Heart right ventricle (tissue), 16 donors: ENCODE results near the gene RAD54L2. TPM values are rescaled to one million over a fixed set of nuclear protein-coding genes. Genes with fewer than 3 reads are reported as not detected.
"Not testable (repeated sequence)": the region's sequence is repeated elsewhere in the genome, so short reads cannot be mapped to it uniquely, and the experiment has no call there.

Source experiments
- ATAC-seq, 8 donors: fragments of 200-7000 bp; cut with Tn5 transposase; one replicate each; pipeline ENCODE4 v1.9.1; 2020; ENCODE audit warnings: mild to moderate bottlenecking in 8 of 8, moderate library complexity in 8 of 8, moderate number of reproducible peaks in 1 of 8
- DNase-seq, 2 donors: peaks; one replicate each; pipeline ENCODE4 v3.0.0-alpha.2; 2020
- H3K27ac ChIP-seq, 10 donors: fragments of 200-600 bp; sonication (generic) in 2 of 10; one replicate each; pipeline versions ENCODE4 v1.5.0 to v1.8.0; 2020 to 2022; ENCODE audit warnings: mild to moderate bottlenecking in 3 of 10
- H3K27me3 ChIP-seq, 7 donors: fragments of 200-600 bp; one replicate each; pipeline ENCODE4 v1.8.0; 2021 to 2022; ENCODE audit warnings: mild to moderate bottlenecking in 2 of 7
- H3K36me3 ChIP-seq, 9 donors: fragments of 200-600 bp; sonication (generic) in 1 of 9; one replicate each; pipeline versions ENCODE4 v1.5.0 to v1.8.0; 2020 to 2022; ENCODE audit warnings: mild to moderate bottlenecking in 2 of 9
- H3K4me1 ChIP-seq, 9 donors: fragments of 200-600 bp; sonication (generic) in 1 of 9; one replicate each; pipeline versions ENCODE4 v1.5.0 to v1.8.0; 2020 to 2022; ENCODE audit warnings: mild to moderate bottlenecking in 4 of 9
- H3K4me3 ChIP-seq, 10 donors: fragments of 200-600 bp; sonication (generic) in 2 of 10; one replicate each; pipeline versions ENCODE4 v1.5.0 to v1.8.0; 2020 to 2022; ENCODE audit warnings: mild to moderate bottlenecking in 7 of 10, moderate library complexity in 2 of 10
- H3K9me3 ChIP-seq, 11 donors: fragments of 200-600 bp in 10 of 11; sonication (generic) in 2 of 11; one replicate each; pipeline versions ENCODE4 v1.5.0 to v1.8.0; 2013 to 2022; ENCODE audit warnings: mild to moderate bottlenecking in 2 of 11, control low read depth in 1 of 11, moderate library complexity in 1 of 11
- WGBS, 2 donors: extraction: QIAGEN DNeasy Blood & Tissue Kit; methylation state at CpG; one replicate each; pipeline ENCODE4 v1.1.7; 2013; ENCODE audit warnings: inconsistent platforms in 1 of 2; 5-methylcytosine and 5-hydroxymethylcytosine counted together
- intact Hi-C, 10 donors: fragments of 100-400 bp; cut with DNase I; formaldehyde crosslinking; loops; one replicate each; pipeline versions ENCODE4 v1.11.1 to v1.14.2; 2022
- polyA plus RNA-seq, 2 donors: library from polyadenylated mRNA; stranded (reverse); fragments of 200-250 nt; gene quantifications; one replicate each; pipeline ENCODE4 v1.2.3, GENCODE V29; 2013
- total RNA-seq, 10 donors: library from RNA; stranded (reverse); fragmentation: NEBNext Ultra II Directional in 3 of 10; extraction: Animal tissue kit (Norgen Biotek cat#: 25700) in 3 of 10; gene quantifications; one replicate each; pipeline versions ENCODE4 v1.2.1 to v1.2.4, GENCODE V29; 2021 to 2023
- TF ChIP-seq, protein P1 (sequence below), 9 donors: fragments of 200-600 bp; sonication (generic) in 2 of 9; IDR thresholded peaks; one replicate each; pipeline versions ENCODE4 v1.5.0 to v1.8.0; 2021 to 2022; ENCODE audit warnings: antibody characterized with exemption in 9 of 9, mild to moderate bottlenecking in 5 of 9, moderate library complexity in 1 of 9
- donor health status: Arrhythmogenic right ventricular cardiomyopathy.
- donor health status: ischemic (EF 13 %, LVEDD 7.1; RV severe dilation, severe dysfunction).
- donor health status: healthy with polysubstance abuse.
- donor health status: DM: no; HTN: yes; CAD: no.
- donor health status: DM: no; HTN: no; CAD: no.
- donor health status: ischemic (EF 25% LVEDD 6.9; RV normal size, moderate dysfunction).
- donor health status: ischemic (EF 25% LVEDD 5.7; RV mildly dilated, moderate dysfunction).
- donor health status: healthy.
- donor health status: DM: yes; HTN: yes; CAD: no.
- donor health status: Ischemic cardiomyopathy.
- donor health status: ischemic (EF 35%, LVEDD 5.7; RV mildly dilated, moderate dysfunction).
- donor health status: nonischemic (EF 11% LVEDD 7.7; RV severe dilation, severe dysfunction).
- donor health status: DM: yes; HTN: yes; CAD: no.
- donor health status: PGD.
- donor health status: ischemic (EF 29% LVEDD 5.4; RV normal size, mild dysfunction).
- donor health status: nonischemic (EF 23%, LVEDD 6.1; RV moderate dilation, normal function).

Gene RAD54L2
- total and polyA plus RNA-seq, 12 donors = 1.8 to 14.5 (median 12.9) TPM

DNA sequence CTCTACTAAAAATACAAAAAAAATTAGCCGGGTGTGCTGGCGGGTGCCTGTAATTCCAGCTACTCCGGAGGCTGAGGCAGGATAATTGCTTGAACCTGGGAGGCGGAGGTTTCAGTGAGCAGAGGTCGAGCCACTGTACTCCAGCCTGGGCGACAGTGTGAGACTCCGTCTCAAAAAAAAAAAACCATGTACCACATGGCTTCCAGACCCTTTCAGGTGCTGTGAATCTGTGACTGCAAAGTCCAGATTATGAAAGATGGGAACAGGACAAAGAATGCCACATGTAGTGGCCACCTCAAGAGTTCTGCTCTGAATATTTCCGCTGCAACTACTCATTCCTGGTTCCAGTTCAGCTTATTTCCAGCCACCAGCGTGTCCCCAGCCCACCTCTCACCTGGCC, 30.3 kb upstream of the RAD54L2 start:
- no peak overlapping the region for H3K4me3 ChIP-seq
- 88% methylated on average over 9 of the region's 9 CpGs for WGBS, 2 donors
- H3K27me3 ChIP-seq = peaks cover 0 to 4% (median 0%) of the 10 kb centered on the region in 7 donors
- no peak overlapping the region for H3K27ac ChIP-seq
- no peak for ATAC-seq
- no peak for DNase-seq
- TF ChIP-seq, protein P1, sequence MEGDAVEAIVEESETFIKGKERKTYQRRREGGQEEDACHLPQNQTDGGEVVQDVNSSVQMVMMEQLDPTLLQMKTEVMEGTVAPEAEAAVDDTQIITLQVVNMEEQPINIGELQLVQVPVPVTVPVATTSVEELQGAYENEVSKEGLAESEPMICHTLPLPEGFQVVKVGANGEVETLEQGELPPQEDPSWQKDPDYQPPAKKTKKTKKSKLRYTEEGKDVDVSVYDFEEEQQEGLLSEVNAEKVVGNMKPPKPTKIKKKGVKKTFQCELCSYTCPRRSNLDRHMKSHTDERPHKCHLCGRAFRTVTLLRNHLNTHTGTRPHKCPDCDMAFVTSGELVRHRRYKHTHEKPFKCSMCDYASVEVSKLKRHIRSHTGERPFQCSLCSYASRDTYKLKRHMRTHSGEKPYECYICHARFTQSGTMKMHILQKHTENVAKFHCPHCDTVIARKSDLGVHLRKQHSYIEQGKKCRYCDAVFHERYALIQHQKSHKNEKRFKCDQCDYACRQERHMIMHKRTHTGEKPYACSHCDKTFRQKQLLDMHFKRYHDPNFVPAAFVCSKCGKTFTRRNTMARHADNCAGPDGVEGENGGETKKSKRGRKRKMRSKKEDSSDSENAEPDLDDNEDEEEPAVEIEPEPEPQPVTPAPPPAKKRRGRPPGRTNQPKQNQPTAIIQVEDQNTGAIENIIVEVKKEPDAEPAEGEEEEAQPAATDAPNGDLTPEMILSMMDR (IDR thresholded peaks at IDR 0.05) = no peak
- no peaks in the 10 kb centered on the region for H3K4me1 ChIP-seq
- H3K36me3 ChIP-seq = no peaks in the 10 kb centered on the region
- H3K9me3 ChIP-seq = no peaks in the 10 kb centered on the region
- intact Hi-C loops = loop anchor here in 2 of 10 donors (5.0 to 10.0 kb wide), 2 partner anchors 154 to 287 kb away; no protein-coding TSS in a partner anchor

DNA sequence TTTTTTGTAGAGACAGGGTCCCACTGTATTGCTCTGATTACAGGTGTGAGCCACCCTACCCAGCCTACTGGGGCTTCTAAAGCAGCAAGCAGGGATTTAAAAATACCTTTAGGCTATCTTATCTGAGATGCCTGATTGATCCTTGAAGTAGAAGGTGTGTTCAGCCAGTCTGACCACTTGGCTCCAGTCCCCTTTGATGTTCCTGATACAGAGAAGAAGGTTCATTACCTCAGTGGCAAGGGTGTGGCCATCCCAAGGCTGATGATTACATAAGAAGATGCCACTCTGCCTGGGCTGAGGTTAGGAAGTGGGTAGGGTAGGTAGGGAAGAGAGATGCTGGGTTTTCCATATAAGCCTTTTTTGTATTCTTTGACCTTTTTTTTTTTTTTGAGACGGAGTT, 27.5 kb upstream of the RAD54L2 start:
- intact Hi-C loops = no loop called here
- ATAC-seq = no peak
- H3K4me3 ChIP-seq = no peak overlapping the region
- no peak overlapping the region for H3K27ac ChIP-seq
- no peaks in the 10 kb centered on the region for H3K9me3 ChIP-seq
- H3K4me1 ChIP-seq = no peaks in the 10 kb centered on the region
- no peak for DNase-seq
- H3K36me3 ChIP-seq = no peaks in the 10 kb centered on the region
- peaks cover 0 to 4% (median 0%) of the 10 kb centered on the region in 7 donors for H3K27me3 ChIP-seq
- 90 to 100% methylated on average over 1 of the region's 1 CpG for WGBS, 2 donors
- TF ChIP-seq, protein P1 (IDR thresholded peaks at IDR 0.05) = no peak

DNA sequence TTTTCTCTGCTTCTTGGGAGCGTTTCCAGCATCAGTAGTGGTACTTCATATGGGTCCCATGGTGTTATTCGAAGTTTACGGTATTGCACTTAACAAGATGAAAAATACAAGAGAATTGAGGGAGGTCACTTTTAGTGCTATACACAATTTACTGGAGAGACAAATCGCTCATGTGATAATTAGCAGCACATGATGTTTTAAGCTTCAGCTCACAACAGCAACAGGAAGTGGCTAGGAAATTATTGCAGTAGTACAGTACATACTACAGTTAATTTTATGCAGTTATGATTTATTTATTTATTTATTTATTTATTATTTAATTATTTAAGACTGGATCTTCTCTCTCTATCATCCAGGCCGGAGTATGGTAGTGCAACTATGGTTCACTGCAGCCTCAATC, 24.3 kb upstream of the RAD54L2 start:
- intact Hi-C loops = no loop called here
- no peaks in the 10 kb centered on the region for H3K36me3 ChIP-seq
- H3K4me3 ChIP-seq = no peak overlapping the region
- H3K27ac ChIP-seq = no peak overlapping the region
- no peak for ATAC-seq
- no peaks in the 10 kb centered on the region for H3K9me3 ChIP-seq
- TF ChIP-seq, protein P1 (IDR thresholded peaks at IDR 0.05) = no peak
- 88 to 90% methylated on average over 5 of the region's 5 CpGs for WGBS, 2 donors
- no peaks in the 10 kb centered on the region for H3K4me1 ChIP-seq
- no peak for DNase-seq
- no peaks in the 10 kb centered on the region for H3K27me3 ChIP-seq

DNA sequence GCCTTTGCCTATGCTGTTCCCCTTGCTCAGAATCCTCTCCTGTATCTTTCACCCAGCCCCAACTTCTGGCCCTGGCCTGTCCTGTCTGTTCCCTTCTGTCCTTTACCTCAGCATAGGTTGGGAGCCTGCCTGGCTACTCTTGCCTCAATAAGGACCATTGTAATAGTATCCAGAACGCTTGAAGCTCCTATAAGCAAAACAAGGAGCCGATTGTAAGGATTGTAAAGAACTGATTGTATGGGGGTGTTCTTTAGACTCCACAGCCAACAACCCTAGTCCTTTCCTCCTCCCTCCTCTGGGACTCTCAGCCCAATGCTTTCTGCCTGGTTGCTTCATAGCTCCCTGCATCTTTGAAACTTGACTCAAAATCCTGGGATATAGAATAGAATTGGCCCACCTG, 18.7 kb upstream of the RAD54L2 start:
- ATAC-seq (no peak), DNase-seq (no peak)
- intact Hi-C loops = no loop called here
- no peaks in the 10 kb centered on the region for H3K36me3 ChIP-seq
- WGBS, 2 donors = 72 to 73% methylated on average over 2 of the region's 2 CpGs
- no peaks in the 10 kb centered on the region for H3K4me1 ChIP-seq
- H3K4me3 ChIP-seq = no peak overlapping the region
- H3K9me3 ChIP-seq = no peaks in the 10 kb centered on the region
- no peak overlapping the region for H3K27ac ChIP-seq
- H3K27me3 ChIP-seq = no peaks in the 10 kb centered on the region
- TF ChIP-seq, protein P1 (IDR thresholded peaks at IDR 0.05) = no peak

DNA sequence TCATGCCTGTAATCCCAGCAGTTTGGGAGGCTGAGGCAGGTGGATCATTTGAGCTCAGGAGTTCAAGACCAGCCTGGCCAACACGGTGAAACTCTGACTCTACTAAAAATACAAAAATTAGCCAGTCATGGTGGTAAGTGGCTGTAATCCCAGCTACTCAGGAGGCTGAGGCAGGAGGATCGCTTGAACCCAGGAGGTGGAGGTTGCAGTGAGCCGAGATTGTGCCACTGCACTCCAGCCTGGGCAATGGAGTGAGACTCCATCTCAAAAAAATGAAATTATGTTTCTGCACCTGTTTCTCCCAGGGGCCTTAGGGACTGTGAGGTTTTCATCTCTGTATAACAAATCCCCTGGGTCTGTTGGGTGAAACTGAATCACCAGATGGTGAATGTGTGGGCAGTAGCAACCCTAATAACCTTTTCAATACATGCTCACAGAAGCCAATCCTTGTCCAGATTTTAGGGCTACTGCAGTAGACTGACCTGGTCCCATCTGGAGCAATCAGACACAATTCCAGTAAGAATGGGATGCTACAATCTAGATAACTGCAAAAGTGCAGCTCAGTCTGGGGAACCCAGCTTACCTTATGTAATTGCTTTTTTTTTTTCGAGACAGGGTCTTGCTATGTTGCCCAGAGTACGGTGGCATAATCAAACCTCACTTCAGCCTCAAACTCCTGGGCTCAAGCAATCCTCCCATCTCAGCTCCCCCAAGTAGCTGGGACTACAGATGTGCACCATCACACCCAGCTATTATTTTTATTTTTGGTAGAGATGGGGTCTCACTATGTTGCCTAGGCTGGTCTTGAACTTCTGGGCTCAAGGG, 17.4 kb upstream of the RAD54L2 start:
- H3K27ac ChIP-seq, H3K27me3 ChIP-seq, H3K36me3 ChIP-seq, ATAC-seq, intact Hi-C loops, DNase-seq, H3K4me1 ChIP-seq, H3K4me3 ChIP-seq, H3K9me3 ChIP-seq: not testable (repeated sequence)
- WGBS, 2 donors = 80 to 83% methylated on average over 5 of the region's 5 CpGs
